ENCODE results near the gene FBXL19. TPM values are rescaled to one million over a fixed set of nuclear protein-coding genes. Genes with fewer than 3 reads are reported as not detected.
A peak's percentile ranks its signal among the peaks of the same experiment; 100 is the strongest.

Gene FBXL19
- total and polyA plus RNA-seq, 2 donors (not counting 1 experiment from before 2014, with no cell fraction given), result 3.1 to 14.5 TPM

GRCh38 chr16:30947541-30947858 lies 24.1 kb downstream of the FBXL19 start:
- H3K27ac ChIP-seq (ENCODE audit: insufficient read depth, low read length), result peak overlapping the region; percentile 82

GRCh38 chr16:30947859-30948666 lies 24.7 kb downstream of the FBXL19 start:
- H3K9ac ChIP-seq (ENCODE audit: insufficient read depth, low read length), result peak overlapping the region; percentile 76
- H3K27ac ChIP-seq (ENCODE audit: insufficient read depth, low read length), result peak overlapping the region; percentile 85
- H3K79me2 ChIP-seq (ENCODE audit: control insufficient read depth, insufficient read depth, low read length), result peaks cover 8% of the 10 kb centered on the region
- no peak overlapping the region for H2AFZ ChIP-seq (ENCODE audit: low read length)
- peaks cover 10% of the 10 kb centered on the region for H3K36me3 ChIP-seq (ENCODE audit: control insufficient read depth, insufficient read depth, low read length)
- no peaks in the 10 kb centered on the region for H3K9me3 ChIP-seq (ENCODE audit: control insufficient read depth, insufficient read depth, low read depth, low read length)
- no peaks in the 10 kb centered on the region for H3K27me3 ChIP-seq (ENCODE audit: control insufficient read depth, insufficient read depth, low read length)
- peaks cover 21% of the 10 kb centered on the region for H3K4me1 ChIP-seq (ENCODE audit: control insufficient read depth, extremely low read depth, insufficient read depth, low read length)
- H3K4me2 ChIP-seq (ENCODE audit: extremely low read depth, insufficient read depth, low read length), result peak overlapping the region; percentile 32
- TF ChIP-seq CTCF (conservative IDR thresholded peaks at IDR 0.05 in 1 of 2, IDR thresholded peaks at IDR 0.05 in 1 of 2; ENCODE audit: low read depth in 1 of 2, low read length in 2 of 2) (no peak), EZH2 (IDR thresholded peaks at IDR 0.05; ENCODE audit: low read length, missing control alignments) (no peak)
- peak; percentile 98 to 99 for DNase-seq (ENCODE audit: low read depth in 2 of 2)
- H3K4me3 ChIP-seq (replicated peaks in 1 of 4; ENCODE audit: control extremely low read depth in 1 of 4, insufficient read depth in 1 of 4, low read depth in 3 of 4, low read length in 4 of 4), result peak overlapping the region; percentile 43 to 89 (median 82)
- H4K20me1 ChIP-seq (ENCODE audit: control insufficient read depth, extremely low read depth, insufficient read depth, low read length), result no peaks in the 10 kb centered on the region

More at GRCh38 chr16:30947541-30947858, 24.1 kb downstream of the FBXL19 start:
- Histone ChIP-seq H4K20me1 (ENCODE audit: control insufficient read depth, extremely low read depth, insufficient read depth, low read length) (no peaks in the 10 kb centered on the region), H3K4me3 (replicated peaks in 1 of 4; ENCODE audit: control extremely low read depth in 1 of 4, insufficient read depth in 1 of 4, low read depth in 3 of 4, low read length in 4 of 4) (no peak overlapping the region), H3K4me1 (ENCODE audit: control insufficient read depth, extremely low read depth, insufficient read depth, low read length) (peaks cover 21% of the 10 kb centered on the region), H3K9me3 (ENCODE audit: control insufficient read depth, insufficient read depth, low read depth, low read length) (no peaks in the 10 kb centered on the region), H3K9ac (ENCODE audit: insufficient read depth, low read length) (no peak overlapping the region), H3K27me3 (ENCODE audit: control insufficient read depth, insufficient read depth, low read length) (no peaks in the 10 kb centered on the region), H2AFZ (ENCODE audit: low read length) (no peak overlapping the region), H3K4me2 (ENCODE audit: extremely low read depth, insufficient read depth, low read length) (no peak overlapping the region), H3K79me2 (ENCODE audit: control insufficient read depth, insufficient read depth, low read length) (peaks cover 8% of the 10 kb centered on the region), H3K36me3 (ENCODE audit: control insufficient read depth, insufficient read depth, low read length) (peaks cover 14% of the 10 kb centered on the region)
- DNase-seq (ENCODE audit: low read depth in 2 of 2), result no peak
- TF ChIP-seq EZH2 (IDR thresholded peaks at IDR 0.05; ENCODE audit: low read length, missing control alignments) (no peak), CTCF (conservative IDR thresholded peaks at IDR 0.05 in 1 of 2, IDR thresholded peaks at IDR 0.05 in 1 of 2; ENCODE audit: low read depth in 1 of 2, low read length in 2 of 2) (no peak)

GRCh38 chr16:30948667-30949649 lies 25.6 kb downstream of the FBXL19 start, which contains the start of gene ORAI3:
Gene ORAI3 (plus strand): TSS chr16:30949068. CDS start chr16:30949290, 222 bp downstream.
- Histone ChIP-seq H3K27ac (ENCODE audit: insufficient read depth, low read length) (peak within 1 kb of the TSS; percentile 85), H3K4me3 (replicated peaks in 1 of 4; ENCODE audit: control extremely low read depth in 1 of 4, insufficient read depth in 1 of 4, low read depth in 3 of 4, low read length in 4 of 4) (peak within 1 kb of the TSS; percentile 43 to 89 (median 82)), H3K27me3 (ENCODE audit: control insufficient read depth, insufficient read depth, low read length) (no peaks in the 10 kb centered on the region), H3K36me3 (ENCODE audit: control insufficient read depth, insufficient read depth, low read length) (peaks cover 15% of the 10 kb centered on the region), H2AFZ (ENCODE audit: low read length) (no peak within 1 kb of the TSS), H3K9me3 (ENCODE audit: control insufficient read depth, insufficient read depth, low read depth, low read length) (no peaks in the 10 kb centered on the region), H4K20me1 (ENCODE audit: control insufficient read depth, extremely low read depth, insufficient read depth, low read length) (no peaks in the 10 kb centered on the region), H3K79me2 (ENCODE audit: control insufficient read depth, insufficient read depth, low read length) (peaks cover 8% of the 10 kb centered on the region), H3K4me2 (ENCODE audit: extremely low read depth, insufficient read depth, low read length) (peak within 1 kb of the TSS; percentile 97), H3K9ac (ENCODE audit: insufficient read depth, low read length) (peak within 1 kb of the TSS; percentile 76), H3K4me1 (ENCODE audit: control insufficient read depth, extremely low read depth, insufficient read depth, low read length) (peaks cover 24% of the 10 kb centered on the region)
- TF ChIP-seq CTCF (conservative IDR thresholded peaks at IDR 0.05 in 1 of 2, IDR thresholded peaks at IDR 0.05 in 1 of 2; ENCODE audit: low read depth in 1 of 2, low read length in 2 of 2) (no peak), EZH2 (IDR thresholded peaks at IDR 0.05; ENCODE audit: low read length, missing control alignments) (no peak)
- peak; percentile 53 to 63 for DNase-seq (ENCODE audit: low read depth in 2 of 2)

Data from fibroblast of lung (primary cell).